ENCODE measurements around the gene MRPS18A. TPM values are rescaled to one million over a fixed set of nuclear protein-coding genes. Genes with fewer than 3 reads are reported as not detected.

MRPS18A gene
- total and polyA plus RNA-seq, 2 of the 8 experiments (the other 6 are each of a cell fraction or from before 2014, with no cell fraction given): 48.3 to 121 TPM

DNA sequence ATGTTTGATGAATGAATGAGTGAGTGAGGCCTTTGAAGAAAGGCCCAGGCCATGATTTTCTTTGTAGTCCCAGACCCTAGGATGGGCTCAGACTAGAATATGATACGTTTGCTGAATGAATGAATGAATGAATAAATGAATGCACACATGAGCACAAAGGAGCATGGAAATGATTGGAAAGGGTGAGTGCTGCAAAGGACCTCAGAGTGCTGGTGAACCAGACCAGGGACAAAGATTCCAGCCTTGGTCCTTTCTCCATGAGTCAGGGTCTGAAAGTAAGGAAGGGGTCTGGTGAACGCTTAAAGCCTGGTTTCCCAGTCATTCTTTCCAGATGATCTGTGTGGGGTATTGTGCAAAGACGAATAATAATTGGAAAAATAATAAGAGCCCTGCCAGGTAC is 40.0 kb upstream of the MRPS18A start (continued):
- TF ChIP-seq, protein P1, sequence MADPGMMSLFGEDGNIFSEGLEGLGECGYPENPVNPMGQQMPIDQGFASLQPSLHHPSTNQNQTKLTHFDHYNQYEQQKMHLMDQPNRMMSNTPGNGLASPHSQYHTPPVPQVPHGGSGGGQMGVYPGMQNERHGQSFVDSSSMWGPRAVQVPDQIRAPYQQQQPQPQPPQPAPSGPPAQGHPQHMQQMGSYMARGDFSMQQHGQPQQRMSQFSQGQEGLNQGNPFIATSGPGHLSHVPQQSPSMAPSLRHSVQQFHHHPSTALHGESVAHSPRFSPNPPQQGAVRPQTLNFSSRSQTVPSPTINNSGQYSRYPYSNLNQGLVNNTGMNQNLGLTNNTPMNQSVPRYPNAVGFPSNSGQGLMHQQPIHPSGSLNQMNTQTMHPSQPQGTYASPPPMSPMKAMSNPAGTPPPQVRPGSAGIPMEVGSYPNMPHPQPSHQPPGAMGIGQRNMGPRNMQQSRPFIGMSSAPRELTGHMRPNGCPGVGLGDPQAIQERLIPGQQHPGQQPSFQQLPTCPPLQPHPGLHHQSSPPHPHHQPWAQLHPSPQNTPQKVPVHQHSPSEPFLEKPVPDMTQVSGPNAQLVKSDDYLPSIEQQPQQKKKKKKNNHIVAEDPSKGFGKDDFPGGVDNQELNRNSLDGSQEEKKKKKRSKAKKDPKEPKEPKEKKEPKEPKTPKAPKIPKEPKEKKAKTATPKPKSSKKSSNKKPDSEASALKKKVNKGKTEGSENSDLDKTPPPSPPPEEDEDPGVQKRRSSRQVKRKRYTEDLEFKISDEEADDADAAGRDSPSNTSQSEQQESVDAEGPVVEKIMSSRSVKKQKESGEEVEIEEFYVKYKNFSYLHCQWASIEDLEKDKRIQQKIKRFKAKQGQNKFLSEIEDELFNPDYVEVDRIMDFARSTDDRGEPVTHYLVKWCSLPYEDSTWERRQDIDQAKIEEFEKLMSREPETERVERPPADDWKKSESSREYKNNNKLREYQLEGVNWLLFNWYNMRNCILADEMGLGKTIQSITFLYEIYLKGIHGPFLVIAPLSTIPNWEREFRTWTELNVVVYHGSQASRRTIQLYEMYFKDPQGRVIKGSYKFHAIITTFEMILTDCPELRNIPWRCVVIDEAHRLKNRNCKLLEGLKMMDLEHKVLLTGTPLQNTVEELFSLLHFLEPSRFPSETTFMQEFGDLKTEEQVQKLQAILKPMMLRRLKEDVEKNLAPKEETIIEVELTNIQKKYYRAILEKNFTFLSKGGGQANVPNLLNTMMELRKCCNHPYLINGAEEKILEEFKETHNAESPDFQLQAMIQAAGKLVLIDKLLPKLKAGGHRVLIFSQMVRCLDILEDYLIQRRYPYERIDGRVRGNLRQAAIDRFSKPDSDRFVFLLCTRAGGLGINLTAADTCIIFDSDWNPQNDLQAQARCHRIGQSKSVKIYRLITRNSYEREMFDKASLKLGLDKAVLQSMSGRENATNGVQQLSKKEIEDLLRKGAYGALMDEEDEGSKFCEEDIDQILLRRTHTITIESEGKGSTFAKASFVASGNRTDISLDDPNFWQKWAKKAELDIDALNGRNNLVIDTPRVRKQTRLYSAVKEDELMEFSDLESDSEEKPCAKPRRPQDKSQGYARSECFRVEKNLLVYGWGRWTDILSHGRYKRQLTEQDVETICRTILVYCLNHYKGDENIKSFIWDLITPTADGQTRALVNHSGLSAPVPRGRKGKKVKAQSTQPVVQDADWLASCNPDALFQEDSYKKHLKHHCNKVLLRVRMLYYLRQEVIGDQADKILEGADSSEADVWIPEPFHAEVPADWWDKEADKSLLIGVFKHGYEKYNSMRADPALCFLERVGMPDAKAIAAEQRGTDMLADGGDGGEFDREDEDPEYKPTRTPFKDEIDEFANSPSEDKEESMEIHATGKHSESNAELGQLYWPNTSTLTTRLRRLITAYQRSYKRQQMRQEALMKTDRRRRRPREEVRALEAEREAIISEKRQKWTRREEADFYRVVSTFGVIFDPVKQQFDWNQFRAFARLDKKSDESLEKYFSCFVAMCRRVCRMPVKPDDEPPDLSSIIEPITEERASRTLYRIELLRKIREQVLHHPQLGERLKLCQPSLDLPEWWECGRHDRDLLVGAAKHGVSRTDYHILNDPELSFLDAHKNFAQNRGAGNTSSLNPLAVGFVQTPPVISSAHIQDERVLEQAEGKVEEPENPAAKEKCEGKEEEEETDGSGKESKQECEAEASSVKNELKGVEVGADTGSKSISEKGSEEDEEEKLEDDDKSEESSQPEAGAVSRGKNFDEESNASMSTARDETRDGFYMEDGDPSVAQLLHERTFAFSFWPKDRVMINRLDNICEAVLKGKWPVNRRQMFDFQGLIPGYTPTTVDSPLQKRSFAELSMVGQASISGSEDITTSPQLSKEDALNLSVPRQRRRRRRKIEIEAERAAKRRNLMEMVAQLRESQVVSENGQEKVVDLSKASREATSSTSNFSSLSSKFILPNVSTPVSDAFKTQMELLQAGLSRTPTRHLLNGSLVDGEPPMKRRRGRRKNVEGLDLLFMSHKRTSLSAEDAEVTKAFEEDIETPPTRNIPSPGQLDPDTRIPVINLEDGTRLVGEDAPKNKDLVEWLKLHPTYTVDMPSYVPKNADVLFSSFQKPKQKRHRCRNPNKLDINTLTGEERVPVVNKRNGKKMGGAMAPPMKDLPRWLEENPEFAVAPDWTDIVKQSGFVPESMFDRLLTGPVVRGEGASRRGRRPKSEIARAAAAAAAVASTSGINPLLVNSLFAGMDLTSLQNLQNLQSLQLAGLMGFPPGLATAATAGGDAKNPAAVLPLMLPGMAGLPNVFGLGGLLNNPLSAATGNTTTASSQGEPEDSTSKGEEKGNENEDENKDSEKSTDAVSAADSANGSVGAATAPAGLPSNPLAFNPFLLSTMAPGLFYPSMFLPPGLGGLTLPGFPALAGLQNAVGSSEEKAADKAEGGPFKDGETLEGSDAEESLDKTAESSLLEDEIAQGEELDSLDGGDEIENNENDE (IDR thresholded peaks at IDR 0.05; ENCODE audit: insufficient replicate concordance, low read length): no peak
- TF ChIP-seq EZH2 (IDR thresholded peaks at IDR 0.05; ENCODE audit: low read depth, low read length, severe bottlenecking) (no peak), SUZ12 (IDR thresholded peaks at IDR 0.05; ENCODE audit: low read length) (no peak), HDAC2 (IDR thresholded peaks at IDR 0.05; ENCODE audit: borderline replicate concordance in 1 of 2, low read depth in 2 of 2, low read length in 2 of 2) (no peak), CBX8 (IDR thresholded peaks at IDR 0.05; ENCODE audit: borderline replicate concordance, low read depth, low read length) (no peak)

Measured in H1 (cell line).